K562 (cell line): ENCODE results near the gene LCA5L. TPM values are rescaled to one million over a fixed set of nuclear protein-coding genes. Genes with fewer than 3 reads are reported as not detected.

Experiments
- ATAC-seq: fragments of 200-7000 bp; cut with Tn5 transposase; 3 replicates; pipeline ENCODE4 v1.9.1; 2020; ENCODE audit warnings: moderate library complexity
- BruUV-seq: library from RNA; stranded (reverse); fragments of 400-500 nt; replicated peaks from 2 replicates; lab custom pipeline; 2021; lab: Mats Ljungman, UMichigan
- CTCF ChIA-PET: fragments of 300-600 bp; formaldehyde crosslinking; extraction: SDS; loops from one replicate; lab custom pipeline; 2021; ENCODE audit warnings: low intra/inter-chr PET ratio; lab: Yijun Ruan, JAX
- POLR2A ChIA-PET: fragments of 300-600, 350-650 bp; sonication (Branson Sonifier 250); formaldehyde crosslinking; extraction: SDS; loops from one replicate; lab custom pipeline; 2021; ENCODE audit warnings: antibody characterized with exemption, inconsistent platforms; lab: Yijun Ruan, JAX
- DNase-seq, 4 experiments: peaks; one replicate each; pipeline versions ENCODE4 v3.0.0 to v3.0.0-alpha.2; 2011 to 2018; ENCODE audit warnings: low spot score in 3 of 4, mixed read lengths in 3 of 4; ENCODE audit errors: extremely low read depth in 1 of 4
- FAIRE-seq: peaks from 2 replicates; lab custom pipeline; 2011; peaks lifted over from hg19 to GRCh38; lab: Jason Lieb, UNC
- H2AFZ ChIP-seq: 2 replicates; pipeline ENCODE4 v1.6.0; 2011; ENCODE audit warnings: low read depth, low read length, control low read depth, inconsistent platforms
- H3K27ac ChIP-seq: fragments of 200-600 bp; 3 replicates; pipeline ENCODE4 v1.8.0; 2011; ENCODE audit warnings: low read depth, mild to moderate bottlenecking, control low read depth, inconsistent platforms, low read length, moderate library complexity, mixed read lengths; ENCODE audit errors: extremely low read depth
- H3K27me3 ChIP-seq, 2 experiments: fragments of 300-600 bp in 1 of 2; 2 replicates in 1 of 2; 3 replicates in 1 of 2; pipeline versions ENCODE4 v1.6.0 to v1.8.0; 2011; ENCODE audit warnings: inconsistent platforms in 2 of 2, low read length in 2 of 2, mild to moderate bottlenecking in 1 of 2, mixed read lengths in 1 of 2, moderate library complexity in 1 of 2; ENCODE audit not compliant: control insufficient read depth in 2 of 2, insufficient read depth in 2 of 2
- H3K36me3 ChIP-seq: fragments of 300-600 bp; 3 replicates; pipeline ENCODE4 v1.8.0; 2011; ENCODE audit warnings: mild to moderate bottlenecking, low read length, inconsistent platforms; ENCODE audit not compliant: control insufficient read depth, insufficient read depth
- H3K4me1 ChIP-seq, 2 experiments: fragments of 200-600 bp in 1 of 2; replicated peaks in 1 of 2; 2 replicates in 1 of 2; 3 replicates in 1 of 2; pipeline versions ENCODE4 v1.5.1 to v1.8.0; 2011; ENCODE audit warnings: inconsistent platforms in 2 of 2, low read length in 2 of 2, mild to moderate bottlenecking in 1 of 2, mixed read lengths in 1 of 2, moderate library complexity in 1 of 2; ENCODE audit not compliant: control insufficient read depth in 2 of 2, insufficient read depth in 2 of 2
- H3K4me2 ChIP-seq: 2 replicates; pipeline ENCODE4 v1.6.1; 2011; ENCODE audit warnings: low read length, control low read depth, inconsistent platforms, mixed read lengths; ENCODE audit not compliant: insufficient read depth
- H3K4me3 ChIP-seq: fragments of 200-600 bp; sonication (generic), shearing (Covaris generic); 2 replicates; pipeline ENCODE4 v1.5.1; 2016; ENCODE audit warnings: control low read depth, inconsistent platforms
- H3K79me2 ChIP-seq: fragments of 200-600 bp; 3 replicates; pipeline ENCODE4 v1.8.0; 2011; ENCODE audit warnings: low read length, inconsistent platforms; ENCODE audit not compliant: control insufficient read depth, insufficient read depth
- H3K9ac ChIP-seq, 2 experiments: 2 replicates each; pipeline versions ENCODE4 v1.6.0 to v1.6.1; 2011; ENCODE audit warnings: low read depth in 2 of 2, low read length in 2 of 2, control low read depth in 1 of 2, inconsistent platforms in 1 of 2, mild to moderate bottlenecking in 1 of 2, mixed read lengths in 1 of 2; ENCODE audit not compliant: insufficient read depth in 1 of 2
- H3K9me1 ChIP-seq: one replicate; pipeline ENCODE4 v1.6.0; 2011; ENCODE audit warnings: inconsistent platforms, mild to moderate bottlenecking, low read length, moderate library complexity; ENCODE audit not compliant: control insufficient read depth, insufficient read depth
- H3K9me3 ChIP-seq: replicated peaks from 2 replicates; pipeline ENCODE4 v1.5.1; 2011; ENCODE audit warnings: low read depth, low read length, inconsistent platforms; ENCODE audit not compliant: control insufficient read depth, insufficient read depth
- H4K20me1 ChIP-seq: replicated peaks from 2 replicates; pipeline ENCODE4 v1.6.1; 2011; ENCODE audit warnings: low read length, inconsistent platforms, mixed read lengths; ENCODE audit not compliant: control insufficient read depth, insufficient read depth
- BHLHE40 ChIP-seq: IDR thresholded peaks from 2 replicates; pipeline ENCODE4 v1.6.1; 2011; ENCODE audit warnings: low read length, improper control_type of control experiment
- CC2D1A ChIP-seq: fragments of 450-650 bp; IDR thresholded peaks from 2 replicates; pipeline ENCODE4 v1.6.1; 2017; ENCODE audit warnings: mild to moderate bottlenecking
- CREBBP ChIP-seq: IDR thresholded peaks from one replicate; pipeline ENCODE4 v1.6.1; 2012; ENCODE audit warnings: low read depth, mild to moderate bottlenecking, control low read depth, inconsistent platforms, low read length
- FUS ChIP-seq: fragments of 200-400 bp; formaldehyde crosslinking; optimal IDR thresholded peaks from 2 replicates; pipeline ENCODE3; 2017; ENCODE audit warnings: low read depth, low read length
- HDAC6 ChIP-seq: IDR thresholded peaks from 2 replicates; pipeline ENCODE4 v1.6.1; 2012; ENCODE audit warnings: low read depth, mild to moderate bottlenecking, control low read depth, inconsistent platforms, low read length, moderate library complexity
- HLTF ChIP-seq: fragments of 450-650 bp; IDR thresholded peaks from 2 replicates; pipeline ENCODE4 v1.6.1; 2016
- NFRKB ChIP-seq: fragments of 450-650 bp; IDR thresholded peaks from 2 replicates; pipeline ENCODE4 v1.6.1; 2016; ENCODE audit warnings: low read depth
- NR1H2 ChIP-seq: sonication (generic); formaldehyde crosslinking; IDR thresholded peaks from 2 replicates; pipeline ENCODE4 v1.4.0; 2020; ENCODE audit warnings: mild to moderate bottlenecking, missing genetic modification reagents
- POLR2A ChIP-seq: fragments of 450-650 bp; conservative IDR thresholded peaks from 2 replicates; pipeline ENCODE4 v1.6.1; 2016
- RB1 ChIP-seq: fragments of 450-650 bp; IDR thresholded peaks from 2 replicates; pipeline ENCODE4 v1.6.1; 2017; ENCODE audit warnings: low read depth, mild to moderate bottlenecking
- RBM14 ChIP-seq: fragments of 200-400 bp; formaldehyde crosslinking; IDR thresholded peaks from 2 replicates; pipeline ENCODE4 v1.6.1; 2018; ENCODE audit warnings: low read depth, mild to moderate bottlenecking, low read length, moderate library complexity, borderline replicate concordance; ENCODE audit not compliant: insufficient read depth
- SMAD4 ChIP-seq: fragments of 250-450 bp; sonication (Bioruptor Pico); conservative IDR thresholded peaks from 2 replicates; pipeline ENCODE4 v1.8.0; 2021; ENCODE audit warnings: inconsistent platforms, mild to moderate bottlenecking, moderate library complexity
- SOX6 ChIP-seq: fragments of 450-650 bp; IDR thresholded peaks from 2 replicates; pipeline ENCODE4 v1.6.1; 2014; ENCODE audit warnings: mild to moderate bottlenecking
- SRF ChIP-seq, 2 experiments: fragments of 250-450, 450-650 bp in 1 of 2; sonication (Bioruptor Pico) in 1 of 2; sonication (generic) in 1 of 2; formaldehyde crosslinking; IDR thresholded peaks; 2 replicates each; pipeline versions ENCODE4 v1.5.0 to v1.5.1; 2020 to 2022; ENCODE audit warnings: mild to moderate bottlenecking in 1 of 2, missing genetic modification reagents in 1 of 2
- TEAD1 ChIP-seq, 2 experiments: fragments of 450-650 bp in 1 of 2; sonication (generic) in 1 of 2; formaldehyde crosslinking; IDR thresholded peaks; 2 replicates each; pipeline versions ENCODE4 v1.4.0 to v1.8.0; 2020 to 2022; ENCODE audit warnings: mild to moderate bottlenecking in 2 of 2, missing genetic modification reagents in 1 of 2
- XRCC3 ChIP-seq: fragments of 450-650 bp; IDR thresholded peaks from 2 replicates; pipeline ENCODE4 v1.6.1; 2017; ENCODE audit warnings: mild to moderate bottlenecking, moderate library complexity
- ZC3H8 ChIP-seq: fragments of 450-650 bp; IDR thresholded peaks from 2 replicates; pipeline ENCODE4 v1.6.1; 2017
- ZNF12 ChIP-seq: sonication (generic); formaldehyde crosslinking; IDR thresholded peaks from 2 replicates; pipeline ENCODE4 v1.4.0; 2020; ENCODE audit warnings: mild to moderate bottlenecking, missing genetic modification reagents
- ZNF23 ChIP-seq: fragments of 250-450 bp; sonication (Bioruptor Pico); IDR thresholded peaks from 2 replicates; pipeline ENCODE4 v1.4.0; 2020; ENCODE audit warnings: mild to moderate bottlenecking
- ZNF24 ChIP-seq: fragments of 450-650 bp; IDR thresholded peaks from 2 replicates; pipeline ENCODE4 v1.6.1; 2016
- ZNF436 ChIP-seq: fragments of 250-450, 450-650 bp; sonication (Bioruptor Pico); formaldehyde crosslinking; IDR thresholded peaks from 2 replicates; pipeline ENCODE4 v1.7.0; 2020; ENCODE audit warnings: mild to moderate bottlenecking
- ZNF644 ChIP-seq: fragments of 200-800 bp; sonication (Bioruptor generic); IDR thresholded peaks from 2 replicates; pipeline ENCODE4 v1.6.1; 2016; ENCODE audit warnings: low read depth, missing genetic modification characterization, missing compliant biosample characterization
- ZNF717 ChIP-seq: fragments of 250-450 bp; sonication (Bioruptor Pico); IDR thresholded peaks from 2 replicates; pipeline ENCODE4 v1.5.0; 2021
- WGBS: fragments of 100-300 bp; shearing (Covaris generic); methylation state at CpG from one replicate; pipeline ENCODE4 v1.1.6; 2016; ENCODE audit warnings: low coverage, mixed read lengths; ENCODE audit not compliant: insufficient coverage; ENCODE audit errors: missing lambda C conversion rate; 5-methylcytosine and 5-hydroxymethylcytosine counted together
- in situ Hi-C: fragments of 300-500 bp; cut with MboI; formaldehyde crosslinking; loops from 4 replicates; pipeline ENCODE4 v1.15.0; 2018; ENCODE audit warnings: inconsistent platforms, mixed read lengths
- intact Hi-C: fragments of 100-400 bp; cut with micrococcal nuclease; formaldehyde crosslinking; loops from 2 replicates; pipeline ENCODE4 v1.14.2; 2022
- polyA plus RNA-seq, 8 experiments: library from polyadenylated mRNA; depleted of rRNA in 4 of 8; stranded (reverse) in 5 of 8; unstranded in 3 of 8; fragments of >200 nt; fragmentation: Nextera tagmentation in 2 of 8; fragmentation: Illumina TruSeq in 1 of 8; extraction: Ambion mirVana in 2 of 8; extraction: Trizol in 1 of 8; gene quantifications; 2 replicates each; pipeline versions ENCODE4 v1.2.1 to v1.2.3, GENCODE V29; 2011 to 2014; ENCODE audit warnings: inconsistent platforms in 1 of 8, missing spikeins in 1 of 8
- total RNA-seq, 7 experiments: library from RNA; depleted of rRNA in 6 of 7; stranded (reverse); fragments of >200 nt in 6 of 7; fragmentation: Illumina TruSeq in 2 of 7; extraction: Trizol in 2 of 7; gene quantifications; 2 replicates each; pipeline versions ENCODE4 v1.2.1 to v1.2.3, GENCODE V29; 2011 to 2021; ENCODE audit warnings: low replicate concordance in 1 of 7
- TF ChIP-seq, protein P1 (sequence below), 2 experiments: fragments of 450-650 bp; conservative IDR thresholded peaks; 2 replicates each; pipeline ENCODE4 v1.6.1; 2017; ENCODE audit warnings: mild to moderate bottlenecking in 2 of 2, moderate library complexity in 2 of 2
- TF ChIP-seq, protein P2 (sequence below): fragments of 450-650 bp; IDR thresholded peaks from 2 replicates; pipeline ENCODE4 v1.6.1; 2016; ENCODE audit warnings: low read depth, mild to moderate bottlenecking, moderate library complexity

LCA5L gene
- total and polyA plus RNA-seq, 9 of the 15 experiments (the other 6 are each of a cell fraction or from before 2014, with no cell fraction given): 1.8 to 4.9 (median 3.8) TPM

DNA sequence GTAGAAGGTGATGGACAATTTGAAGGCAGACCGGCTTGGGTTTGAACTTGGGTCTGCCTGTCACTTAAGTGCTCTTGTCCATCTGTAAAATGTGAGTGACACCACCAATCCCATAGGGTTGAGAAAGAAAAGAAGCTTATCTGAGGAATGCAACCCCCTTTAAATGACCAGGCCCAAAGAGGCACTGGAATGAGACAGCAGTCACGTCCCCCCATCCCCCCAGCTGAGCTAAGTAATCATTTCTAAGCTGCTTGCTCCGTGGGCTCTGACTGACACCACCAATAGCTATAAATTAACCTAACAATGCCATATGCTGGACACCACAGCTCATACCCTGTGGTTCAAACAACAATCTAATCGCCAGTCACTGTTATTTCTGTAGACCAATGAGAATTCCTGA lies 15.1 kb downstream of the LCA5L start:
- H3K4me1 ChIP-seq: peaks cover 5 to 16% of the 10 kb centered on the region in 2 experiments; a peak in 4 of 5 replicates
- DNase-seq (peak; percentile 54 to 96 (median 74)), ATAC-seq (peak; percentile 93), FAIRE-seq (peak; percentile 90)
- peak overlapping the region; percentile 69 for H3K4me2 ChIP-seq
- peak overlapping the region; percentile 88 for H2AFZ ChIP-seq
- H3K27me3 ChIP-seq: no peaks in the 10 kb centered on the region
- ChIA-PET CTCF (no interaction called here), POLR2A (interaction anchor here (0.8 to 2.3 kb wide), 10 partner anchors 8 to 116 kb away, joined by 3 to 14 read pairs (median 4); partner anchors contain the start of genes HMGN1 and LCA5L)
- H3K27ac ChIP-seq: peak overlapping the region; percentile 74
- WGBS: 0% methylated on average over 4 of the region's 4 CpGs
- no TSS peak for BruUV-seq
- 0 out of 2 replicates have a peak, but pooled peaks cover 2% of the 10 kb centered on the region for H3K9me3 ChIP-seq
- no peaks in the 10 kb centered on the region for H3K79me2 ChIP-seq
- H3K36me3 ChIP-seq: no peaks in the 10 kb centered on the region
- in situ Hi-C loops: no loop called here
- H4K20me1 ChIP-seq: no peaks in the 10 kb centered on the region
- intact Hi-C loops: no loop called here
- H3K9me1 ChIP-seq: no peaks in the 10 kb centered on the region
- no peak overlapping the region for H3K4me3 ChIP-seq
- peak overlapping the region in 1 of 2 experiments; percentile 51; a peak in 2 of 4 replicates for H3K9ac ChIP-seq
- no peak for TF ChIP-seq RB1
- no peak for TF ChIP-seq POLR2A
- no peak for TF ChIP-seq SRF (CRISPR knock-in tag; IDR thresholded peaks at IDR 0.05)
- no peak for TF ChIP-seq CC2D1A
- TF ChIP-seq BHLHE40: peak; percentile 41; the same call in 1 of the 2 replicates
- TF ChIP-seq ZC3H8: no peak
- TF ChIP-seq ZNF24: no peak
- TF ChIP-seq CREBBP: no peak
- no peak for TF ChIP-seq HDAC6
- no peak for TF ChIP-seq NR1H2 (CRISPR knock-in tag)
- no peak for TF ChIP-seq ZNF23 (CRISPR knock-in tag)
- no peak; the same call in 1 of the 2 replicates for TF ChIP-seq NFRKB
- TF ChIP-seq, protein P1, sequence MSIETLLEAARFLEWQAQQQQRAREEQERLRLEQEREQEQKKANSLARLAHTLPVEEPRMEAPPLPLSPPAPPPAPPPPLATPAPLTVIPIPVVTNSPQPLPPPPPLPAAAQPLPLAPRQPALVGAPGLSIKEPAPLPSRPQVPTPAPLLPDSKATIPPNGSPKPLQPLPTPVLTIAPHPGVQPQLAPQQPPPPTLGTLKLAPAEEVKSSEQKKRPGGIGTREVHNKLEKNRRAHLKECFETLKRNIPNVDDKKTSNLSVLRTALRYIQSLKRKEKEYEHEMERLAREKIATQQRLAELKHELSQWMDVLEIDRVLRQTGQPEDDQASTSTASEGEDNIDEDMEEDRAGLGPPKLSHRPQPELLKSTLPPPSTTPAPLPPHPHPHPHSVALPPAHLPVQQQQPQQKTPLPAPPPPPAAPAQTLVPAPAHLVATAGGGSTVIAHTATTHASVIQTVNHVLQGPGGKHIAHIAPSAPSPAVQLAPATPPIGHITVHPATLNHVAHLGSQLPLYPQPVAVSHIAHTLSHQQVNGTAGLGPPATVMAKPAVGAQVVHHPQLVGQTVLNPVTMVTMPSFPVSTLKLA (conservative IDR thresholded peaks at IDR 0.05): peak in 1 of 2 experiments; percentile 41; a peak in 2 of 4 replicates
- no peak for TF ChIP-seq ZNF436
- no peak for TF ChIP-seq ZNF12 (CRISPR knock-in tag)
- TF ChIP-seq ZNF717 (CRISPR knock-in tag): no peak
- TF ChIP-seq ZNF644: no peak
- no peak for TF ChIP-seq HLTF
- peak; percentile 80 for TF ChIP-seq SOX6
- TF ChIP-seq, protein P2, sequence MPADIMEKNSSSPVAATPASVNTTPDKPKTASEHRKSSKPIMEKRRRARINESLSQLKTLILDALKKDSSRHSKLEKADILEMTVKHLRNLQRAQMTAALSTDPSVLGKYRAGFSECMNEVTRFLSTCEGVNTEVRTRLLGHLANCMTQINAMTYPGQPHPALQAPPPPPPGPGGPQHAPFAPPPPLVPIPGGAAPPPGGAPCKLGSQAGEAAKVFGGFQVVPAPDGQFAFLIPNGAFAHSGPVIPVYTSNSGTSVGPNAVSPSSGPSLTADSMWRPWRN: no peak
- no peak for TF ChIP-seq XRCC3
- TF ChIP-seq FUS: no peak
- TF ChIP-seq SMAD4 (CRISPR knock-in tag): 0 out of 2 replicates have a peak, but pooled peaks have one; percentile 34
- TF ChIP-seq RBM14: no peak
- peak in 1 of 2 experiments; percentile 74; a peak in 1 of 4 replicates for TF ChIP-seq TEAD1 (CRISPR knock-in tag; IDR thresholded peaks at IDR 0.05)
